Panc1 (cell line): ENCODE measurements around the gene SAT1. TPM values are rescaled to one million over a fixed set of nuclear protein-coding genes. Genes with fewer than 3 reads are reported as not detected.
"Not testable (repeated sequence)": the region's sequence is repeated elsewhere in the genome, so short reads cannot be mapped to it uniquely, and the experiment has no call there.

Source experiments
- ATAC-seq: fragments of 200-7000 bp; cut with Tn5 transposase; 2 replicates; pipeline ENCODE4 v1.9.1; 2020; ENCODE audit warnings: mild to moderate bottlenecking, moderate library complexity
- BruUV-seq: library from RNA; stranded (reverse); fragments of 400-500 nt; replicated peaks from 2 replicates; lab custom pipeline; 2021; lab: Mats Ljungman, UMichigan
- CTCF ChIA-PET: fragments of 300-600 bp; sonication (Branson Sonifier 250); formaldehyde crosslinking; loops from one replicate; lab custom pipeline; 2022; ENCODE audit warnings: antibody characterized with exemption; lab: Charles Lee
- POLR2A ChIA-PET: fragments of 300-600 bp; sonication (Branson Sonifier 250); formaldehyde crosslinking; loops from one replicate; lab custom pipeline; 2022; ENCODE audit warnings: antibody characterized with exemption; lab: Charles Lee
- DNase-seq: peaks from one replicate; pipeline ENCODE4 v3.0.0-alpha.2; 2010; ENCODE audit warnings: low read depth, low spot score
- H3K27ac ChIP-seq: 2 replicates; pipeline ENCODE4 v1.5.1; 2011; ENCODE audit warnings: mild to moderate bottlenecking, low read length, inconsistent platforms
- H3K27me3 ChIP-seq: fragments of 200-500 bp; sonication (Bioruptor generic); 2 replicates; pipeline ENCODE4 v1.6.0; 2014; ENCODE audit warnings: low read length, inconsistent platforms; ENCODE audit not compliant: control insufficient read depth, insufficient read depth
- H3K36me3 ChIP-seq: fragments of 200-500 bp; sonication (Bioruptor generic); 2 replicates; pipeline ENCODE4 v1.5.1; 2014; ENCODE audit warnings: inconsistent platforms, mild to moderate bottlenecking, low read length, moderate library complexity; ENCODE audit not compliant: control insufficient read depth, insufficient read depth
- H3K4me1 ChIP-seq: 2 replicates; pipeline ENCODE4 v1.5.1; 2011; ENCODE audit warnings: inconsistent platforms, mild to moderate bottlenecking, low read length, moderate library complexity; ENCODE audit not compliant: control insufficient read depth, insufficient read depth
- H3K4me3 ChIP-seq, 2 experiments: 2 replicates each; pipeline ENCODE4 v1.5.1; 2011 to 2012; ENCODE audit warnings: low read depth in 2 of 2, low read length in 2 of 2, mild to moderate bottlenecking in 2 of 2, inconsistent platforms in 1 of 2, moderate library complexity in 1 of 2
- H3K9me3 ChIP-seq: fragments of 200-500 bp; sonication (Bioruptor generic); 2 replicates; pipeline ENCODE4 v1.5.1; 2014; ENCODE audit warnings: low read depth, mild to moderate bottlenecking, inconsistent platforms, low read length, moderate library complexity; ENCODE audit not compliant: control insufficient read depth, insufficient read depth
- POLR2AphosphoS5 ChIP-seq: IDR thresholded peaks from 2 replicates; pipeline ENCODE4 v1.6.1; 2012; ENCODE audit warnings: mild to moderate bottlenecking, low read depth, low read length, moderate library complexity
- SIN3A ChIP-seq: IDR thresholded peaks from 2 replicates; pipeline ENCODE4 v1.6.1; 2012; ENCODE audit warnings: low read depth, mild to moderate bottlenecking, low read length, moderate library complexity, borderline replicate concordance; ENCODE audit not compliant: insufficient read depth
- TCF7L2 ChIP-seq: IDR thresholded peaks from 2 replicates; pipeline ENCODE4 v1.6.1; 2011; ENCODE audit warnings: mild to moderate bottlenecking, low read depth, low read length, inconsistent platforms
- in situ Hi-C: cut with HindIII; loops from 2 replicates; pipeline ENCODE4 v1.10.0; 2016; ENCODE audit warnings: low sequenced_read_pairs, low pct_unique_long_range_greater_than_20kb
- intact Hi-C: fragments of 100-400 bp; cut with micrococcal nuclease; formaldehyde crosslinking; loops from one replicate; pipeline ENCODE4 v1.10.0; 2022; ENCODE audit not compliant: unreplicated experiment
- total RNA-seq: library from RNA; stranded (reverse); gene quantifications from one replicate; pipeline ENCODE4 v1.2.1, GENCODE V29; 2021; ENCODE audit not compliant: unreplicated experiment
- TF ChIP-seq, protein P1 (sequence below), 2 experiments: IDR thresholded peaks; 2 replicates each; pipeline ENCODE4 v1.6.1; 2011 to 2012; ENCODE audit warnings: low read depth in 2 of 2, control low read depth in 1 of 2, low read length in 1 of 2, mild to moderate bottlenecking in 1 of 2, moderate library complexity in 1 of 2; ENCODE audit not compliant: insufficient read depth in 1 of 2
- TF ChIP-seq, protein P2 (sequence below): fragments of 450-650 bp; IDR thresholded peaks from 2 replicates; pipeline ENCODE4 v1.5.1; 2017; ENCODE audit warnings: mild to moderate bottlenecking

The SAT1 gene
- total RNA-seq, 1 experiment from 2014 or later, result 173 TPM

DNA sequence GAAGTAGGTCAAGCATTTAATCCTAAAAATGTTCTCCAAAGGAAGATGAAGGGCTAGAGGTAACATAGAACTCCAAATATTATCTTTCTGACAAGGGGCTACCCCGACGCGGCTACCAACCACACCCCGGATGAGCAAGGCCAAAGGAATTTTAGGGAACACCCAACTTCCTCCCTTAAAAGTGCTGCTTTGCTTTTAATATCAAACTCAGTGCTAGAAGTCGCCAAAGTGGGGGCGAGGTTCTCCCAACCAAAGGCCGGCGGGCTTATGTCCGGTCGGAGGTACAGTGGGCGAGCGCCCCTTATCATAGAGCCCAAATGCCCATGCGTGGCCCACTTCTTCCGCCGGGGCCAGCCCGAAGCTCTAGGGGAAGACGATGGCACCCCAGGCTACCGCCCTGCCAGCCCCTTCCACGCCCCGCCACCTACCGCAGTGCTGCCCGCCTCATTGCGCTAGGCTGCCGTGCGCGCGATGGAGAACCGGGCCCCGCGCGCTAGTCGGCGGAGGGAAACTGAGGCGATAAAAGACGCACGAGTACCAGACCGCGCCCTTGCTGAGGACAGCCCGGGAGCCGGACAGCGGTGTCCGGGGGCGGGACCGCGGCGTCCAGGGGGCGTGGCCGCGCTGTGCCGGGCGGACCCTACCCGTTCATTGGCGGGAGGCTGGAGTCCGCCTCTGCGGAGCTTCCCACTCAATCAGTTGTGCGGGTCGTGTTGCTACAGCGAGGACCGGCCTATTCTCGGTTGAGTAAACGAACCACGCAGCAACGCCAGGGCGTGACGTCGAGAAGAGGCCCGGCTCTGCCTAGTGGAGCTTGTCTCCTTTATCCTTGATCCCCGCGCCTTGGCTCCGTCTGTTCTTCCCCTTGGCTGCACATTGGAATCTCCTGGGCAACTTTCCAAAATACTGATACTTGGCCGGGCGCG is 40.0 kb upstream of the SAT1 start, which contains the start of gene ACOT9:
Gene ACOT9 (minus strand): TSS at position 580 of the 926 bp plus-strand sequence. CDS start 132 bp downstream, at position 448.
- in situ Hi-C loops, result no loop called here

DNA sequence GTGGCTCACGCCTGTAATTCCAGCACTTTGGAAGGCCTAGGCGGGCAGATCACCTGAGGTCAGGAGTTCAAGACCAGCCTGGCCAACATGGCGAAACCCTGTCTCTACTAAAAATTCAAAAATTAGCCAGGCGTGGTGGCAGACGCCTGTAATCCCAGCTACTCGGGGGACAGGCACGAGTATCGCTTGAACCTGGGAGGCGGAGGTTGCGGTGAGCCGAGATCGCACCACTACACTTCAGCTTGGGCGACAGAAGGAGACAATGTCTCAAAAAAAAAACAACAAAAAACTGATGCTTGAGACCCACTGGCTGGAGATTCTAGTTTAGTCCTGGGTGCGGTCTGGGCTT is 39.4 kb upstream of the SAT1 start:
- H3K36me3 ChIP-seq, in situ Hi-C loops, H3K4me1 ChIP-seq, intact Hi-C loops, ATAC-seq, H3K9me3 ChIP-seq, DNase-seq, BruUV-seq, H3K27me3 ChIP-seq: not testable (repeated sequence)
- ChIA-PET CTCF (interaction anchor here (1.3 kb wide), 1 partner anchor 158 kb away, joined by 6 read pairs; no protein-coding TSS in a partner anchor), POLR2A (interaction anchor here (0.9 to 1.5 kb wide), 3 partner anchors 10 to 159 kb away, joined by 3 to 12 read pairs (median 4); no protein-coding TSS in a partner anchor)
- peak overlapping the region; percentile 48; the same call in 1 of the 2 replicates for H3K27ac ChIP-seq
- peak overlapping the region; percentile 63 to 73 for H3K4me3 ChIP-seq

More for the DNA sequence above, 40.0 kb upstream of the SAT1 start, which contains the start of gene ACOT9:
- Histone ChIP-seq H3K9me3 (no peaks in the 10 kb centered on the region), H3K36me3 (no peaks in the 10 kb centered on the region; the same call in 1 of the 2 replicates), H3K4me1 (peaks cover 2% of the 10 kb centered on the region; the same call in 1 of the 2 replicates), H3K27ac (peak within 1 kb of the TSS; percentile 83), H3K27me3 (no peaks in the 10 kb centered on the region), H3K4me3 (peak within 1 kb of the TSS; percentile 63 to 73)
- ChIA-PET CTCF (interaction anchor here (1.3 kb wide), 1 partner anchor 158 kb away, joined by 6 read pairs; no protein-coding TSS in a partner anchor), POLR2A (interaction anchor here (0.6 to 1.5 kb wide), 4 partner anchors 10 to 159 kb away, joined by 3 to 12 read pairs (median 5); no protein-coding TSS in a partner anchor)
- TF ChIP-seq, protein P1, sequence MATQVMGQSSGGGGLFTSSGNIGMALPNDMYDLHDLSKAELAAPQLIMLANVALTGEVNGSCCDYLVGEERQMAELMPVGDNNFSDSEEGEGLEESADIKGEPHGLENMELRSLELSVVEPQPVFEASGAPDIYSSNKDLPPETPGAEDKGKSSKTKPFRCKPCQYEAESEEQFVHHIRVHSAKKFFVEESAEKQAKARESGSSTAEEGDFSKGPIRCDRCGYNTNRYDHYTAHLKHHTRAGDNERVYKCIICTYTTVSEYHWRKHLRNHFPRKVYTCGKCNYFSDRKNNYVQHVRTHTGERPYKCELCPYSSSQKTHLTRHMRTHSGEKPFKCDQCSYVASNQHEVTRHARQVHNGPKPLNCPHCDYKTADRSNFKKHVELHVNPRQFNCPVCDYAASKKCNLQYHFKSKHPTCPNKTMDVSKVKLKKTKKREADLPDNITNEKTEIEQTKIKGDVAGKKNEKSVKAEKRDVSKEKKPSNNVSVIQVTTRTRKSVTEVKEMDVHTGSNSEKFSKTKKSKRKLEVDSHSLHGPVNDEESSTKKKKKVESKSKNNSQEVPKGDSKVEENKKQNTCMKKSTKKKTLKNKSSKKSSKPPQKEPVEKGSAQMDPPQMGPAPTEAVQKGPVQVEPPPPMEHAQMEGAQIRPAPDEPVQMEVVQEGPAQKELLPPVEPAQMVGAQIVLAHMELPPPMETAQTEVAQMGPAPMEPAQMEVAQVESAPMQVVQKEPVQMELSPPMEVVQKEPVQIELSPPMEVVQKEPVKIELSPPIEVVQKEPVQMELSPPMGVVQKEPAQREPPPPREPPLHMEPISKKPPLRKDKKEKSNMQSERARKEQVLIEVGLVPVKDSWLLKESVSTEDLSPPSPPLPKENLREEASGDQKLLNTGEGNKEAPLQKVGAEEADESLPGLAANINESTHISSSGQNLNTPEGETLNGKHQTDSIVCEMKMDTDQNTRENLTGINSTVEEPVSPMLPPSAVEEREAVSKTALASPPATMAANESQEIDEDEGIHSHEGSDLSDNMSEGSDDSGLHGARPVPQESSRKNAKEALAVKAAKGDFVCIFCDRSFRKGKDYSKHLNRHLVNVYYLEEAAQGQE (IDR thresholded peaks at IDR 0.05; ENCODE audit: insufficient read depth in 1 of 2, low read depth in 2 of 2, low read length in 1 of 2), result no peak; a peak in 1 of 4 replicates
- no peak for TF ChIP-seq TCF7L2
- TF ChIP-seq, protein P2, sequence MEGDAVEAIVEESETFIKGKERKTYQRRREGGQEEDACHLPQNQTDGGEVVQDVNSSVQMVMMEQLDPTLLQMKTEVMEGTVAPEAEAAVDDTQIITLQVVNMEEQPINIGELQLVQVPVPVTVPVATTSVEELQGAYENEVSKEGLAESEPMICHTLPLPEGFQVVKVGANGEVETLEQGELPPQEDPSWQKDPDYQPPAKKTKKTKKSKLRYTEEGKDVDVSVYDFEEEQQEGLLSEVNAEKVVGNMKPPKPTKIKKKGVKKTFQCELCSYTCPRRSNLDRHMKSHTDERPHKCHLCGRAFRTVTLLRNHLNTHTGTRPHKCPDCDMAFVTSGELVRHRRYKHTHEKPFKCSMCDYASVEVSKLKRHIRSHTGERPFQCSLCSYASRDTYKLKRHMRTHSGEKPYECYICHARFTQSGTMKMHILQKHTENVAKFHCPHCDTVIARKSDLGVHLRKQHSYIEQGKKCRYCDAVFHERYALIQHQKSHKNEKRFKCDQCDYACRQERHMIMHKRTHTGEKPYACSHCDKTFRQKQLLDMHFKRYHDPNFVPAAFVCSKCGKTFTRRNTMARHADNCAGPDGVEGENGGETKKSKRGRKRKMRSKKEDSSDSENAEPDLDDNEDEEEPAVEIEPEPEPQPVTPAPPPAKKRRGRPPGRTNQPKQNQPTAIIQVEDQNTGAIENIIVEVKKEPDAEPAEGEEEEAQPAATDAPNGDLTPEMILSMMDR, result no peak
- TF ChIP-seq POLR2AphosphoS5, result no peak
- no peak for TF ChIP-seq SIN3A
- ATAC-seq (peak; percentile 98), DNase-seq (no peak)
- intact Hi-C loops, result no loop called here
- no TSS peak for BruUV-seq
